ENCODE results near the gene HTR5A.

Gene HTR5A

DNA sequence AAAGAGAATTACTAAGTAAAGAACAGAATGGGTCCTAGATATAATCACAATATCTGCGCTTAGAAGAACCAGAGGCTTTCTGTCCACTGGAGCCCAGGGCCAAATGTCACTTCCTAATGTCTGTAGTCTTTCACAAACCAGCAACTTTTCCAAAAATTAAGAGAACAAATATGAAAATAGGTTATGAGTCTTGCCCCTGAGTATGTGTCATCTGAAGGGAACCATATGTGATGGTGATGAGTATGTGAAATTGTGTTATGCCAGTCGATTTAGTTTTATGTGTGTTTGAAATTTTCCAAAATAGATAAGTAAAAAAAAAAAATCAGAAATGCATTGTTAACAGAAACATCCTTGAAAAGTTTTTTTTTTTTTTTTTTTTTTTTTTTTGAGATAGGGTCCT is 15.4 kb upstream of the HTR5A start:
- Histone ChIP-seq H3K27ac (no peak overlapping the region), H3K4me1 (no peaks in the 10 kb centered on the region), H3K4me2 (ENCODE audit: low read length) (no peak overlapping the region), H3K9ac (no peak overlapping the region), H2AFZ (no peak overlapping the region), H3K4me3 (ENCODE audit: low read depth, low read length) (no peak overlapping the region), H3K36me3 (ENCODE audit: control insufficient read depth, insufficient read depth, low read length) (no peaks in the 10 kb centered on the region), H3K27me3 (ENCODE audit: control insufficient read depth, insufficient read depth, low read length) (no peaks in the 10 kb centered on the region), H3K79me2 (no peaks in the 10 kb centered on the region), H3K9me3 (ENCODE audit: control insufficient read depth, low read length) (no peaks in the 10 kb centered on the region)
- TF ChIP-seq, protein P1, sequence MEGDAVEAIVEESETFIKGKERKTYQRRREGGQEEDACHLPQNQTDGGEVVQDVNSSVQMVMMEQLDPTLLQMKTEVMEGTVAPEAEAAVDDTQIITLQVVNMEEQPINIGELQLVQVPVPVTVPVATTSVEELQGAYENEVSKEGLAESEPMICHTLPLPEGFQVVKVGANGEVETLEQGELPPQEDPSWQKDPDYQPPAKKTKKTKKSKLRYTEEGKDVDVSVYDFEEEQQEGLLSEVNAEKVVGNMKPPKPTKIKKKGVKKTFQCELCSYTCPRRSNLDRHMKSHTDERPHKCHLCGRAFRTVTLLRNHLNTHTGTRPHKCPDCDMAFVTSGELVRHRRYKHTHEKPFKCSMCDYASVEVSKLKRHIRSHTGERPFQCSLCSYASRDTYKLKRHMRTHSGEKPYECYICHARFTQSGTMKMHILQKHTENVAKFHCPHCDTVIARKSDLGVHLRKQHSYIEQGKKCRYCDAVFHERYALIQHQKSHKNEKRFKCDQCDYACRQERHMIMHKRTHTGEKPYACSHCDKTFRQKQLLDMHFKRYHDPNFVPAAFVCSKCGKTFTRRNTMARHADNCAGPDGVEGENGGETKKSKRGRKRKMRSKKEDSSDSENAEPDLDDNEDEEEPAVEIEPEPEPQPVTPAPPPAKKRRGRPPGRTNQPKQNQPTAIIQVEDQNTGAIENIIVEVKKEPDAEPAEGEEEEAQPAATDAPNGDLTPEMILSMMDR (IDR thresholded peaks at IDR 0.05) = no peak

GRCh38 chr7:155057076-155057475 is 13.0 kb upstream of the HTR5A start:
- no peak overlapping the region for H3K4me2 ChIP-seq (ENCODE audit: low read length)
- H3K9me3 ChIP-seq (ENCODE audit: control insufficient read depth, low read length) = no peaks in the 10 kb centered on the region
- H2AFZ ChIP-seq = no peak overlapping the region
- TF ChIP-seq, protein P1 (IDR thresholded peaks at IDR 0.05) = no peak
- no peak overlapping the region for H3K27ac ChIP-seq
- no peaks in the 10 kb centered on the region for H3K79me2 ChIP-seq
- no peaks in the 10 kb centered on the region for H3K4me1 ChIP-seq
- H3K36me3 ChIP-seq (ENCODE audit: control insufficient read depth, insufficient read depth, low read length) = no peaks in the 10 kb centered on the region
- H3K4me3 ChIP-seq (ENCODE audit: low read depth, low read length) = no peak overlapping the region
- no peaks in the 10 kb centered on the region for H3K27me3 ChIP-seq (ENCODE audit: control insufficient read depth, insufficient read depth, low read length)
- no peak overlapping the region for H3K9ac ChIP-seq

GRCh38 chr7:155058896-155059295 is 11.2 kb upstream of the HTR5A start:
- Histone ChIP-seq H3K36me3 (ENCODE audit: control insufficient read depth, insufficient read depth, low read length) (no peaks in the 10 kb centered on the region), H3K27ac (no peak overlapping the region), H3K4me3 (ENCODE audit: low read depth, low read length) (no peak overlapping the region), H3K9me3 (ENCODE audit: control insufficient read depth, low read length) (no peaks in the 10 kb centered on the region), H3K4me2 (ENCODE audit: low read length) (no peak overlapping the region), H3K79me2 (no peaks in the 10 kb centered on the region), H3K9ac (no peak overlapping the region), H3K4me1 (no peaks in the 10 kb centered on the region), H2AFZ (no peak overlapping the region), H3K27me3 (ENCODE audit: control insufficient read depth, insufficient read depth, low read length) (no peaks in the 10 kb centered on the region)
- TF ChIP-seq, protein P1 (IDR thresholded peaks at IDR 0.05) = no peak

GRCh38 chr7:155059703-155060102 is 10.4 kb upstream of the HTR5A start:
- Histone ChIP-seq H3K4me3 (ENCODE audit: low read depth, low read length) (no peak overlapping the region), H3K4me1 (no peaks in the 10 kb centered on the region), H3K36me3 (ENCODE audit: control insufficient read depth, insufficient read depth, low read length) (no peaks in the 10 kb centered on the region), H3K9me3 (ENCODE audit: control insufficient read depth, low read length) (no peaks in the 10 kb centered on the region), H3K79me2 (no peaks in the 10 kb centered on the region), H3K27ac (no peak overlapping the region), H2AFZ (no peak overlapping the region), H3K9ac (no peak overlapping the region), H3K27me3 (ENCODE audit: control insufficient read depth, insufficient read depth, low read length) (no peaks in the 10 kb centered on the region), H3K4me2 (ENCODE audit: low read length) (no peak overlapping the region)
- TF ChIP-seq, protein P1 (IDR thresholded peaks at IDR 0.05) = no peak

GRCh38 chr7:155062411-155062810 is 7.7 kb upstream of the HTR5A start:
- Histone ChIP-seq H3K4me3 (ENCODE audit: low read depth, low read length) (no peak overlapping the region), H3K4me2 (ENCODE audit: low read length) (no peak overlapping the region), H3K4me1 (no peaks in the 10 kb centered on the region), H3K27ac (no peak overlapping the region), H3K27me3 (ENCODE audit: control insufficient read depth, insufficient read depth, low read length) (no peaks in the 10 kb centered on the region), H3K36me3 (ENCODE audit: control insufficient read depth, insufficient read depth, low read length) (no peaks in the 10 kb centered on the region), H3K9me3 (ENCODE audit: control insufficient read depth, low read length) (no peaks in the 10 kb centered on the region), H3K79me2 (no peaks in the 10 kb centered on the region), H3K9ac (no peak overlapping the region), H2AFZ (no peak overlapping the region)
- TF ChIP-seq, protein P1 (IDR thresholded peaks at IDR 0.05) = no peak
